ENCODE results near the gene KCNQ1. TPM values are rescaled to one million over a fixed set of nuclear protein-coding genes. Genes with fewer than 3 reads are reported as not detected.

KCNQ1 gene
- total and polyA plus RNA-seq, 2 experiments from 2014 or later, result 0.45 to 0.87 TPM

DNA sequence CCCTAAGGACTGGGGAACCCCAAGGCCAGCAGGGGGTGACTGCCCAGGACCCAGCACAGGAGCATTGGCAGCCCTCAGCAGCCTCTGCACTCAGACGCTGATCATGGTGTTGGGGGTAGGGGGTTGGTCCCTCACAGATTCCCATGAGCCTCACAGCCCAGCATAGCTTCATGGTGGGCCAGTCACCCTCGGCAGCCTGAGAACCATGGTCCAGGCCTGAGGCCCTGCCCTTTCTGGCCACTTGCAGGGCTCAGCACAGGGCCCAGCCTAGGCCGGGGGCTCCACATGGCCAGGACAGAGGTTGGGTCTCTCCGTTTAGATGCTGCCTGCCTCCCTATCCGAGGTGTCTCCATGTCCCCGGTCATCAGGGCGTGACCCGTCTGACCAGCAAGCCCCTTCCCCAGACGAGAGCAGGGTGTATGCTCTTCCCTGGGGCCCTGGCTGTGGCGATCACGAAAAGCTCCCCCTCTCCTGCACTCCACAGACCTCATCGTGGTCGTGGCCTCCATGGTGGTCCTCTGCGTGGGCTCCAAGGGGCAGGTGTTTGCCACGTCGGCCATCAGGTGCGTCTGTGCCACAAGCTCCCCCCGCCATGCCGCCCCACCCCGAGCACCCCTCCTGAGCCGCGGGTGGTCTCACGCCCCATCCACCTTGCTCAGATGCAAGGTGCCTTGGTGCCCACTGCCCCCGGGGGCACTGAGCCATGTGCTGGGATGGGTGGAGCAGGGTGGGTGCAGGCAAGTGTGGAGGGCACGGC is 126.2 kb downstream of the KCNQ1 start (continued):
- TF ChIP-seq, protein P1, sequence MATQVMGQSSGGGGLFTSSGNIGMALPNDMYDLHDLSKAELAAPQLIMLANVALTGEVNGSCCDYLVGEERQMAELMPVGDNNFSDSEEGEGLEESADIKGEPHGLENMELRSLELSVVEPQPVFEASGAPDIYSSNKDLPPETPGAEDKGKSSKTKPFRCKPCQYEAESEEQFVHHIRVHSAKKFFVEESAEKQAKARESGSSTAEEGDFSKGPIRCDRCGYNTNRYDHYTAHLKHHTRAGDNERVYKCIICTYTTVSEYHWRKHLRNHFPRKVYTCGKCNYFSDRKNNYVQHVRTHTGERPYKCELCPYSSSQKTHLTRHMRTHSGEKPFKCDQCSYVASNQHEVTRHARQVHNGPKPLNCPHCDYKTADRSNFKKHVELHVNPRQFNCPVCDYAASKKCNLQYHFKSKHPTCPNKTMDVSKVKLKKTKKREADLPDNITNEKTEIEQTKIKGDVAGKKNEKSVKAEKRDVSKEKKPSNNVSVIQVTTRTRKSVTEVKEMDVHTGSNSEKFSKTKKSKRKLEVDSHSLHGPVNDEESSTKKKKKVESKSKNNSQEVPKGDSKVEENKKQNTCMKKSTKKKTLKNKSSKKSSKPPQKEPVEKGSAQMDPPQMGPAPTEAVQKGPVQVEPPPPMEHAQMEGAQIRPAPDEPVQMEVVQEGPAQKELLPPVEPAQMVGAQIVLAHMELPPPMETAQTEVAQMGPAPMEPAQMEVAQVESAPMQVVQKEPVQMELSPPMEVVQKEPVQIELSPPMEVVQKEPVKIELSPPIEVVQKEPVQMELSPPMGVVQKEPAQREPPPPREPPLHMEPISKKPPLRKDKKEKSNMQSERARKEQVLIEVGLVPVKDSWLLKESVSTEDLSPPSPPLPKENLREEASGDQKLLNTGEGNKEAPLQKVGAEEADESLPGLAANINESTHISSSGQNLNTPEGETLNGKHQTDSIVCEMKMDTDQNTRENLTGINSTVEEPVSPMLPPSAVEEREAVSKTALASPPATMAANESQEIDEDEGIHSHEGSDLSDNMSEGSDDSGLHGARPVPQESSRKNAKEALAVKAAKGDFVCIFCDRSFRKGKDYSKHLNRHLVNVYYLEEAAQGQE (IDR thresholded peaks at IDR 0.05; ENCODE audit: unreplicated experiment), result no peak
- TF ChIP-seq ZNF331 (CRISPR knock-in tag; IDR thresholded peaks at IDR 0.05; ENCODE audit: low read depth) (no peak), STAT1 (IDR thresholded peaks at IDR 0.05; ENCODE audit: unreplicated experiment) (no peak), EZH2 (IDR thresholded peaks at IDR 0.05; ENCODE audit: low read depth, unreplicated experiment) (no peak)
- TF ChIP-seq, protein P2, sequence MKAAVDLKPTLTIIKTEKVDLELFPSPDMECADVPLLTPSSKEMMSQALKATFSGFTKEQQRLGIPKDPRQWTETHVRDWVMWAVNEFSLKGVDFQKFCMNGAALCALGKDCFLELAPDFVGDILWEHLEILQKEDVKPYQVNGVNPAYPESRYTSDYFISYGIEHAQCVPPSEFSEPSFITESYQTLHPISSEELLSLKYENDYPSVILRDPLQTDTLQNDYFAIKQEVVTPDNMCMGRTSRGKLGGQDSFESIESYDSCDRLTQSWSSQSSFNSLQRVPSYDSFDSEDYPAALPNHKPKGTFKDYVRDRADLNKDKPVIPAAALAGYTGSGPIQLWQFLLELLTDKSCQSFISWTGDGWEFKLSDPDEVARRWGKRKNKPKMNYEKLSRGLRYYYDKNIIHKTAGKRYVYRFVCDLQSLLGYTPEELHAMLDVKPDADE (IDR thresholded peaks at IDR 0.05), result no peak
- TF ChIP-seq, protein P3, sequence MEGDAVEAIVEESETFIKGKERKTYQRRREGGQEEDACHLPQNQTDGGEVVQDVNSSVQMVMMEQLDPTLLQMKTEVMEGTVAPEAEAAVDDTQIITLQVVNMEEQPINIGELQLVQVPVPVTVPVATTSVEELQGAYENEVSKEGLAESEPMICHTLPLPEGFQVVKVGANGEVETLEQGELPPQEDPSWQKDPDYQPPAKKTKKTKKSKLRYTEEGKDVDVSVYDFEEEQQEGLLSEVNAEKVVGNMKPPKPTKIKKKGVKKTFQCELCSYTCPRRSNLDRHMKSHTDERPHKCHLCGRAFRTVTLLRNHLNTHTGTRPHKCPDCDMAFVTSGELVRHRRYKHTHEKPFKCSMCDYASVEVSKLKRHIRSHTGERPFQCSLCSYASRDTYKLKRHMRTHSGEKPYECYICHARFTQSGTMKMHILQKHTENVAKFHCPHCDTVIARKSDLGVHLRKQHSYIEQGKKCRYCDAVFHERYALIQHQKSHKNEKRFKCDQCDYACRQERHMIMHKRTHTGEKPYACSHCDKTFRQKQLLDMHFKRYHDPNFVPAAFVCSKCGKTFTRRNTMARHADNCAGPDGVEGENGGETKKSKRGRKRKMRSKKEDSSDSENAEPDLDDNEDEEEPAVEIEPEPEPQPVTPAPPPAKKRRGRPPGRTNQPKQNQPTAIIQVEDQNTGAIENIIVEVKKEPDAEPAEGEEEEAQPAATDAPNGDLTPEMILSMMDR (conservative IDR thresholded peaks at IDR 0.05; ENCODE audit: low read depth in 2 of 2), result no peak

DNA sequence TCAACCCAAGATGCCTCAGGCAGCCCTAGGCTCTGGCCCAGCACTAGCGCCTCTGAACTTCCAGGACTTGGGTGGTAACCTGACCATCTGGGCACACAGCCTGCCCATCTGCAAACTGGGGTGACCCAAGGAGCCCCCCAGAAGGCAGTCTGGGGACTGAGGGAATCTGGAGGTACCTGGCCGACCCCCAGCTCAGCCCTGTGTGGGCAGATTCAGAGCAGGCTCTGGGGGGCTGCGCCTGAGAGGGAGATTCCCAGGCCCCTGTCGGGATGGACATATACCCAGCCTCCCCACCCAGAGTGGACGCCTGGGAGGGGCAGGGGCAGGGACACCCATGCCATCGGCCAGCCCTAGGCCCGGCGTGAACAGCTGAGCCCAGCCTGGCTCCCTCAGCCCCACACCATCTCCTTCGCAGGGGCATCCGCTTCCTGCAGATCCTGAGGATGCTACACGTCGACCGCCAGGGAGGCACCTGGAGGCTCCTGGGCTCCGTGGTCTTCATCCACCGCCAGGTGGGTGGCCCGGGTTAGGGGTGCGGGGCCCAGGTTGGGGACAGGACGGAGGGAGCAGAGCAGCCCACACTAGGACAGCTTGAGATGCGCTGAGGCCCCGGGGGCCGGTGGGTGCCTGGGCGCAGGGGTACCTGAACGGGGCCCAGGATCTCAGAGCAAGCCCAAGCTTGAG is 126.9 kb downstream of the KCNQ1 start:
- no peaks in the 10 kb centered on the region for H3K79me2 ChIP-seq (replicated peaks; ENCODE audit: insufficient read depth)
- H4K20me1 ChIP-seq (replicated peaks; ENCODE audit: insufficient read depth), result no peaks in the 10 kb centered on the region
- Mint-ChIP-seq H3K4me3 (no peak overlapping the region), H3K27me3 (ENCODE audit: insufficient read depth, low read depth, poor library complexity) (peaks cover 36% of the 10 kb centered on the region), H3K9me3 (no peaks in the 10 kb centered on the region), H3K36me3 (ENCODE audit: low read depth) (no peaks in the 10 kb centered on the region), H3K4me1 (no peaks in the 10 kb centered on the region), H3K27ac (no peak overlapping the region)
- H3K9me2 ChIP-seq (ENCODE audit: insufficient read depth), result no peaks in the 10 kb centered on the region
- peaks cover 16% of the 10 kb centered on the region for H3K27me3 ChIP-seq (ENCODE audit: insufficient read depth)
- ATAC-seq (no peak), DNase-seq (ENCODE audit: low spot score) (no peak)
- no peak overlapping the region for H3K27ac ChIP-seq (ENCODE audit: low read depth)
- H3F3A ChIP-seq (replicated peaks; ENCODE audit: low read depth), result no peaks in the 10 kb centered on the region
- H3K36me3 ChIP-seq (ENCODE audit: insufficient read depth), result no peaks in the 10 kb centered on the region
- no peak overlapping the region for H2AFZ ChIP-seq
- no peak overlapping the region for H3K4me2 ChIP-seq
- H3K4me1 ChIP-seq (ENCODE audit: insufficient read depth), result no peaks in the 10 kb centered on the region
- H3K4me3 ChIP-seq, result no peak overlapping the region
- TF ChIP-seq, protein P2 (IDR thresholded peaks at IDR 0.05), result no peak
- TF ChIP-seq POLR2AphosphoS5 (IDR thresholded peaks at IDR 0.05; ENCODE audit: low read depth) (no peak), NANOG (IDR thresholded peaks at IDR 0.05; ENCODE audit: borderline replicate concordance) (no peak), CREB1 (CRISPR knock-in tag; IDR thresholded peaks at IDR 0.05; ENCODE audit: low read depth) (no peak), ZNF114 (CRISPR knock-in tag; IDR thresholded peaks at IDR 0.05) (no peak), STAT1 (IDR thresholded peaks at IDR 0.05; ENCODE audit: unreplicated experiment) (no peak), EZH2 (IDR thresholded peaks at IDR 0.05; ENCODE audit: low read depth, unreplicated experiment) (no peak), ZNF331 (CRISPR knock-in tag; IDR thresholded peaks at IDR 0.05; ENCODE audit: low read depth) (no peak), EZH2phosphoT487 (IDR thresholded peaks at IDR 0.05; ENCODE audit: unreplicated experiment) (no peak)
- TF ChIP-seq, protein P1 (IDR thresholded peaks at IDR 0.05; ENCODE audit: unreplicated experiment), result no peak
- TF ChIP-seq, protein P3 (conservative IDR thresholded peaks at IDR 0.05; ENCODE audit: low read depth in 2 of 2), result no peak

Measured in GM23338 (cell line).